Stomach smooth muscle (tissue), 2 donors: ENCODE data around the gene TREML2.
"Not testable (repeated sequence)": the region's sequence is repeated elsewhere in the genome, so short reads cannot be mapped to it uniquely, and the experiment has no call there.

Source experiments
- H3K27ac ChIP-seq: one replicate; pipeline ENCODE4 v1.7.0; 2013; ENCODE audit warnings: mild to moderate bottlenecking, low read length, inconsistent platforms
- H3K27me3 ChIP-seq, 2 donors: one replicate each; pipeline ENCODE4 v1.7.0; 2013; ENCODE audit warnings: low read length in 2 of 2; ENCODE audit not compliant: insufficient read depth in 2 of 2, control insufficient read depth in 1 of 2
- H3K36me3 ChIP-seq, 2 donors: one replicate each; pipeline ENCODE4 v1.7.0; 2013; ENCODE audit warnings: low read length in 2 of 2; ENCODE audit not compliant: control insufficient read depth in 2 of 2, insufficient read depth in 2 of 2
- H3K4me1 ChIP-seq: one replicate; pipeline ENCODE4 v1.7.0; 2013; ENCODE audit warnings: low read length; ENCODE audit not compliant: control insufficient read depth, insufficient read depth
- H3K4me3 ChIP-seq, 2 donors: one replicate each; pipeline ENCODE4 v1.7.0; 2013; ENCODE audit warnings: low read length in 2 of 2
- H3K9ac ChIP-seq, 2 donors: one replicate each; pipeline ENCODE4 v1.7.0; 2013; ENCODE audit warnings: low read length in 2 of 2, mild to moderate bottlenecking in 1 of 2
- H3K9me3 ChIP-seq, 2 donors: one replicate each; pipeline ENCODE4 v1.7.0; 2013; ENCODE audit warnings: low read length in 2 of 2; ENCODE audit not compliant: control insufficient read depth in 2 of 2
- donor health status: healthy.
- donor health status: Pancreatic carcinoma.

Gene TREML2, protein sequence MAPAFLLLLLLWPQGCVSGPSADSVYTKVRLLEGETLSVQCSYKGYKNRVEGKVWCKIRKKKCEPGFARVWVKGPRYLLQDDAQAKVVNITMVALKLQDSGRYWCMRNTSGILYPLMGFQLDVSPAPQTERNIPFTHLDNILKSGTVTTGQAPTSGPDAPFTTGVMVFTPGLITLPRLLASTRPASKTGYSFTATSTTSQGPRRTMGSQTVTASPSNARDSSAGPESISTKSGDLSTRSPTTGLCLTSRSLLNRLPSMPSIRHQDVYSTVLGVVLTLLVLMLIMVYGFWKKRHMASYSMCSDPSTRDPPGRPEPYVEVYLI

GRCh38 chr6:41200901-41201763 lies at the start of gene TREML2:
TREML2 (minus strand) TSS chr6:41201149; CDS start chr6:41201008, 141 bp downstream.
- peaks cover 0 to 2% of the 10 kb centered on the region in 2 donors for H3K27me3 ChIP-seq
- no peak within 1 kb of the TSS for H3K9ac ChIP-seq
- no peak within 1 kb of the TSS for H3K27ac ChIP-seq
- H3K4me3 ChIP-seq = no peak within 1 kb of the TSS
- no peaks in the 10 kb centered on the region for H3K36me3 ChIP-seq
- no peaks in the 10 kb centered on the region for H3K4me1 ChIP-seq
- no peaks in the 10 kb centered on the region for H3K9me3 ChIP-seq

GRCh38 chr6:41247882-41248705 lies 47.1 kb upstream of the TREML2 start:
- H3K36me3 ChIP-seq = no peaks in the 10 kb centered on the region
- no peak overlapping the region for H3K27ac ChIP-seq

GRCh38 chr6:41247288-41247865 lies 46.4 kb upstream of the TREML2 start:
- Histone ChIP-seq H3K4me1 (no peaks in the 10 kb centered on the region), H3K9me3 (no peaks in the 10 kb centered on the region), H3K4me3 (no peak overlapping the region), H3K27ac (no peak overlapping the region), H3K36me3 (no peaks in the 10 kb centered on the region), H3K9ac (no peak overlapping the region), H3K27me3 (peaks cover 0 to 3% of the 10 kb centered on the region in 2 donors)

More at GRCh38 chr6:41247882-41248705, 47.1 kb upstream of the TREML2 start:
- no peak overlapping the region for H3K4me3 ChIP-seq
- H3K27me3 ChIP-seq = peaks cover 0 to 5% of the 10 kb centered on the region in 2 donors
- no peaks in the 10 kb centered on the region for H3K4me1 ChIP-seq
- no peaks in the 10 kb centered on the region for H3K9me3 ChIP-seq
- H3K9ac ChIP-seq = no peak overlapping the region

DNA sequence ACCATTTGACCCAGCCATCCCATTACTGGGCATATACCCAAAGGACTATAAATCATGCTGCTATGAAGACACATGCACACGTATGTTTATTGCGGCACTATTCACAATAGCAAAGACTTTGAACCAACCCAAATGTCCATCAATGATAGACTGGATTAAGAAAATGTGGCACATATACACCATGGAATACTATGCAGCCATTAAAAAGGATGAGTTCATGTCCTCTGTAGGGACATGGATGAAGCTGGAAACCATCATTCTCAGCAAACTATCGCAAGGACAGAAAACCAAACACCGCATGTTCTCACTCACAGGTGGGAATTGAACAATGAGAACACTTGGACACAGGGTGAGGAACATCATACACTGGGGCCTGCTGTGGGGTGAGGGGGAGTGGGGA lies 45.6 kb upstream of the TREML2 start:
- not testable (repeated sequence) for H3K4me3 ChIP-seq, H3K9ac ChIP-seq, H3K27ac ChIP-seq, H3K4me1 ChIP-seq, H3K27me3 ChIP-seq, H3K36me3 ChIP-seq, H3K9me3 ChIP-seq

GRCh38 chr6:41239467-41240159 lies 38.7 kb upstream of the TREML2 start:
- Histone ChIP-seq H3K9ac (no peak overlapping the region), H3K27me3 (peaks cover 11% of the 10 kb centered on the region in 2 donors), H3K27ac (no peak overlapping the region), H3K36me3 (no peaks in the 10 kb centered on the region), H3K4me3 (no peak overlapping the region), H3K4me1 (peaks cover 3% of the 10 kb centered on the region), H3K9me3 (no peaks in the 10 kb centered on the region)

GRCh38 chr6:41237128-41237527 lies 36.2 kb upstream of the TREML2 start:
- Histone ChIP-seq H3K36me3 (no peaks in the 10 kb centered on the region), H3K4me1 (peaks cover 3% of the 10 kb centered on the region), H3K9me3 (no peaks in the 10 kb centered on the region), H3K4me3 (no peak overlapping the region), H3K9ac (no peak overlapping the region), H3K27ac (no peak overlapping the region), H3K27me3 (peaks cover 11% of the 10 kb centered on the region in 2 donors)

- H3K9ac ChIP-seq = no peak overlapping the region
- no peak overlapping the region for H3K27ac ChIP-seq
- H3K4me3 ChIP-seq = no peak overlapping the region
- H3K36me3 ChIP-seq = no peaks in the 10 kb centered on the region
- peaks cover 11% of the 10 kb centered on the region in 2 donors for H3K27me3 ChIP-seq
- peaks cover 3% of the 10 kb centered on the region for H3K4me1 ChIP-seq
- no peaks in the 10 kb centered on the region for H3K9me3 ChIP-seq
These were observed 35.3 kb upstream of the TREML2 start for GRCh38 chr6:41236276-41236675.

DNA sequence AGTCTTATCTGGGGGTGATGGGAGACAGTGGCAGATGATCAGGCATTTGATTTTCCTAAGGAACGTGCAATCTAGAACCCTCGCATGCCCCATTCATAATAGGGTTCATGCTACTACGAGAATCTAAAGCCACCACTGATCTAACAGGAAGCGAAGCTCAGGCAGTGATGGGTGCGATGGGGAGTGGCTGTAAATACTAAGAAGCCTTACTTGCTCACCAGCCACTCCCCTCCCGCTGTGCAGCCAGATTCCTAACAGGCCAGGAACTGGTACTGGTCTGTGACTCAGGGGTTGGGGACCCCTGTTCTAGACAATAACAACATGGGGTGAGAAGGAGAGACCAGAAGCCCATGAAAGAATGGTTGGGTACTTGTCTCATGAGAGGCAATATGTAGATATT lies 31.7 kb upstream of the TREML2 start:
- Histone ChIP-seq H3K4me3 (no peak overlapping the region), H3K27ac (no peak overlapping the region), H3K36me3 (no peaks in the 10 kb centered on the region), H3K9me3 (no peaks in the 10 kb centered on the region), H3K4me1 (no peaks in the 10 kb centered on the region), H3K9ac (no peak overlapping the region), H3K27me3 (peaks cover 0 to 14% of the 10 kb centered on the region in 2 donors)

GRCh38 chr6:41231246-41231645 lies 30.3 kb upstream of the TREML2 start:
- H3K9me3 ChIP-seq = no peaks in the 10 kb centered on the region
- no peak overlapping the region for H3K4me3 ChIP-seq
- H3K36me3 ChIP-seq = no peaks in the 10 kb centered on the region
- peaks cover 0 to 16% of the 10 kb centered on the region in 2 donors for H3K27me3 ChIP-seq
- H3K27ac ChIP-seq = no peak overlapping the region
- H3K9ac ChIP-seq = no peak overlapping the region
- H3K4me1 ChIP-seq = no peaks in the 10 kb centered on the region

DNA sequence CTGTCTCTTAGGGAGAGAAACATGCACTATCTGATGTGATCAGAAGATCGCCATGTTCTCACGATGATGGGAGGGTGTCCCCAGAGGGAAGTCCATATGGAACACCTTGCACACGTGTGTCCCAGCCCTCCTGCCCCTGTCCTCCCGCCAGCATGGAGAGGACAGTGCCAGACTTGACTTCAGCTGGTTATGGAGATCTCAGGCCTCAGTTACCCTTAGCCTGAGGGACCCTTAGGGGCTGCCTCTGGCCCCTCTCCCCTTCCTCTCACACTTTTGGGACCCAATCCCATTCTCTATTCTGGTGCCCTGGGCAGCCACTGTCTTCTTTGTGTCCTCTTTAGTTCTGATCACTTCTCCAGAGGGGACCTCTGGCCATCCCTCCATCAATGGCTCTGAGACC lies 28.8 kb upstream of the TREML2 start:
- Histone ChIP-seq H3K4me3 (no peak overlapping the region), H3K9me3 (no peaks in the 10 kb centered on the region), H3K4me1 (no peaks in the 10 kb centered on the region), H3K36me3 (no peaks in the 10 kb centered on the region), H3K27ac (no peak overlapping the region), H3K9ac (no peak overlapping the region), H3K27me3 (peaks cover 0 to 16% of the 10 kb centered on the region in 2 donors)
